ENCODE data around the gene ELL. TPM values are rescaled to one million over a fixed set of nuclear protein-coding genes. Genes with fewer than 3 reads are reported as not detected.

Gene ELL
- total RNA-seq, 1 experiment from 2014 or later, result 17.0 TPM

DNA sequence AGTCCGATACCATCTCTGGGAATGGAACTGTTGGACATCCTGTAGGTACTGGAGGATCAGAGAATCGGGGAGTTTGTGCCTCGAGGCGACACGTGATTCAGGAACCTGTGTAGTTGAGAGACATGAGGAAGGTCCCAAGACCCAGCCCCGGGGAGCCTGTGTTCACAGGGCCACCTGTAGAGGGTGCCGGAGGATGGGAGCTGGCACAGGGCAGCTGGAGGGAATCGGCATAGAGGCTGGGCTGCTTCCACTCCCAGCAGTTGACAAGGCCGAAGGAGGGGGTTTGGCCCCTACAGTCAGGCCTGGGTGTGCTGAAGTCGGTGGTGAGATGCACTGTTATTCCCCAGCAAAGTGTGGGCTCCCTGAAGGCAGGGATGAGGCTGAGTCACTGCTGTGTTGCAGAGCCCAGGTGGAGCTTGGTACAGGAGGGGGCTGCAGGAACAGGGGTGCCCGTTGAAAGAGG lies 81.4 kb downstream of the ELL start:
- Histone ChIP-seq H3K79me1 (ENCODE audit: insufficient read depth, low read depth, low read length, poor library complexity, severe bottlenecking) (no peaks in the 10 kb centered on the region), H2BK20ac (ENCODE audit: low read depth, low read length, poor library complexity, severe bottlenecking) (no peak overlapping the region), H4K91ac (ENCODE audit: insufficient read length, low read depth, low read length) (no peak overlapping the region), H2BK15ac (ENCODE audit: low read depth, low read length) (no peak overlapping the region), H4K20me1 (ENCODE audit: control insufficient read depth, insufficient read depth, insufficient read length) (no peaks in the 10 kb centered on the region), H3K23ac (ENCODE audit: insufficient read length, low read depth, low read length) (no peak overlapping the region), H3K27me3 (ENCODE audit: insufficient read depth, low read length) (no peaks in the 10 kb centered on the region), H3K14ac (ENCODE audit: insufficient read depth, low read length) (no peak overlapping the region), H3K9me3 (ENCODE audit: control insufficient read depth, low read depth, low read length) (no peaks in the 10 kb centered on the region), H3K79me2 (ENCODE audit: insufficient read depth, low read length) (no peaks in the 10 kb centered on the region), H4K8ac (replicated peaks; ENCODE audit: insufficient read length, low read depth, low read length) (no peak overlapping the region), H3K4ac (ENCODE audit: low read depth, low read length) (no peak overlapping the region), H3K18ac (ENCODE audit: insufficient read length, low read depth, low read length) (no peak overlapping the region), H2BK5ac (ENCODE audit: insufficient read length, low read length) (no peak overlapping the region), H2BK12ac (ENCODE audit: insufficient read length, low read depth, low read length) (no peak overlapping the region), H3K4me1 (ENCODE audit: insufficient read depth, low read length) (peaks cover 7% of the 10 kb centered on the region; the same call in 1 of the 2 replicates), H4K5ac (ENCODE audit: insufficient read length, low read depth, low read length) (no peak overlapping the region), H2BK120ac (ENCODE audit: low read depth, low read length, poor library complexity, severe bottlenecking) (no peak overlapping the region), H2AFZ (ENCODE audit: low read length) (no peak overlapping the region), H3K56ac (ENCODE audit: insufficient read length, low read depth, low read length) (no peak overlapping the region), H2AK5ac (ENCODE audit: insufficient read length, low read length) (no peak overlapping the region), H3K27ac (ENCODE audit: insufficient read length, low read depth, low read length) (no peak overlapping the region), H3K23me2 (ENCODE audit: insufficient read length, low read depth, low read length, poor library complexity, severe bottlenecking) (peaks cover 10% of the 10 kb centered on the region), H3K4me2 (ENCODE audit: insufficient read depth, insufficient read length, low read length) (no peak overlapping the region), H3K9ac (ENCODE audit: extremely low read depth, insufficient read length, low read length) (no peak overlapping the region), H3T11ph (ENCODE audit: low read length) (no peak overlapping the region)
- Mint-ChIP-seq H3K4me3 (no peak overlapping the region), H3K4me1 (peaks cover 23 to 28% of the 10 kb centered on the region in 2 experiments), H3K9me3 (peaks cover 3% of the 10 kb centered on the region in 2 experiments; a peak in 4 of 5 replicates), H3K27ac (peak overlapping the region in 1 of 3 experiments; percentile 84; a peak in 2 of 7 replicates), H3K27me3 (ENCODE audit: low read depth) (peaks cover 3% of the 10 kb centered on the region), H3K36me3 (ENCODE audit: insufficient read depth in 1 of 3, low read depth in 3 of 3) (peaks cover 7 to 24% (median 16%) of the 10 kb centered on the region in 3 experiments; a peak in 6 of 7 replicates)
- TF ChIP-seq, protein P1, sequence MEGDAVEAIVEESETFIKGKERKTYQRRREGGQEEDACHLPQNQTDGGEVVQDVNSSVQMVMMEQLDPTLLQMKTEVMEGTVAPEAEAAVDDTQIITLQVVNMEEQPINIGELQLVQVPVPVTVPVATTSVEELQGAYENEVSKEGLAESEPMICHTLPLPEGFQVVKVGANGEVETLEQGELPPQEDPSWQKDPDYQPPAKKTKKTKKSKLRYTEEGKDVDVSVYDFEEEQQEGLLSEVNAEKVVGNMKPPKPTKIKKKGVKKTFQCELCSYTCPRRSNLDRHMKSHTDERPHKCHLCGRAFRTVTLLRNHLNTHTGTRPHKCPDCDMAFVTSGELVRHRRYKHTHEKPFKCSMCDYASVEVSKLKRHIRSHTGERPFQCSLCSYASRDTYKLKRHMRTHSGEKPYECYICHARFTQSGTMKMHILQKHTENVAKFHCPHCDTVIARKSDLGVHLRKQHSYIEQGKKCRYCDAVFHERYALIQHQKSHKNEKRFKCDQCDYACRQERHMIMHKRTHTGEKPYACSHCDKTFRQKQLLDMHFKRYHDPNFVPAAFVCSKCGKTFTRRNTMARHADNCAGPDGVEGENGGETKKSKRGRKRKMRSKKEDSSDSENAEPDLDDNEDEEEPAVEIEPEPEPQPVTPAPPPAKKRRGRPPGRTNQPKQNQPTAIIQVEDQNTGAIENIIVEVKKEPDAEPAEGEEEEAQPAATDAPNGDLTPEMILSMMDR (conservative IDR thresholded peaks at IDR 0.05), result peak; percentile 54
- DNase-seq, result no peak
- no CpG with 5 or more reads among the region's 11 CpGs for WGBS (ENCODE audit: extremely low coverage, insufficient read length, low lambda C conversion rate)
